GM19023 (cell line): ENCODE data around the gene RNF149.
"Not testable (repeated sequence)": the region's sequence is repeated elsewhere in the genome, so short reads cannot be mapped to it uniquely, and the experiment has no call there.

Experiments used
- ATAC-seq: cut with Tn5 transposase; IDR thresholded peaks from one replicate; pipeline ENCODE4 v1.9.1; 2021; ENCODE audit warnings: mild to moderate bottlenecking, moderate library complexity; ENCODE audit not compliant: unreplicated experiment

The RNF149 gene

GRCh38 chr2:101235956-101236355 is 72.5 kb downstream of the RNF149 start:
- ATAC-seq = not testable (repeated sequence)

DNA sequence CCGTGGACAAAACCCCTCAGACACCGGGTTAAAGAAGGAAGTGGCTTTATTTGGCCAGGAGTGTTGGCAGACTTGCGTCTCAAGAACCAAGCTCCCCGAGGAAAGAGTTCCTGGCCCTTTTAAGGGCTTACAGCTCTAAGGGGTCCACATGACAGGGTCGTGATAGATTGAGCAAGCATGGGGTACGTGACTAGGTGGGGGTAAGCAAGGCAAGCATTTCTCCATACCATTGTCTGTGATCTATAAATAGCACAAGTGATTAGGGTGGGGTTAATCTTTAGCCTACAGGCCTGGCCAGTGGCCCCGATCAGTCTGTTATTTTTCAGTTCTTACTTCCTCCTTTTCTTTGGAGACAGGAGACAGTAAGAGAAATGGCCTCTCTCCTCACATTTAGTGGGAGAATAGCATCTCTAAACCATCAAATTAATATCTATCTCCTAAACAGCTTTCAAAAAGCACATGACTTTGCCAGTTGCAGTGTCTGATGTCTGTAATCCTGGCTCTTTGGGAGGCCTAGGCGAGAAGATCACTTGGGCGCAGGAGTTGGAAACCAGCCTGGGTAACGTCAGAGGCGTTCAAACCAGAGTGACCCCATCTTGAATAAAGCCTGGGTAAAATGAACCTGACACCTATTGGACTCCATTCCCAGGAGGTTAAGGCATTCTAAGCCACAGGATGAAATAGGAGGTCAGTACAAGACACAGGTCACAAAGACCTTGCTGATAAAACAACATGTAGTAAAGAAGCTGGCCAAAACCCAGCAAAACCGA is 74.1 kb downstream of the RNF149 start:
- ATAC-seq = no peak

DNA sequence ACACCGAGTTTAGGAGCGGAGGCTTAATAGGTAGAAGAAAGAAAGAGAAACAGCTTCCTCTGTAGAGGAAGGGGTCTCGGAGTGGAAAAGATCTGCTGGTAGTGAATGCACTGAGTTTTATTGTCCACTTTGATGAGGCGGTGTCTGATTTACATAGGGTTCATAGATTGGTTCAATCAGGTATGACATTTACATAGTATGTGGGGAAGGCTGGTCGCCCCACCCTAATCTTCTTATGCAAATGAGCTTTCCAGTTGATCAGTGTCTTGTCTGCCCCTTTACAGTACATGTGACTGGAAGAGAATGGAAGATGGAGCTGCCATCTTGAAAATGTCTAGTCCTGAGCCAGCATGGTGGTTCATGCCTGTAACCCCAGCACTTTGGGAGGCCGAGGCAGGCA is 75.7 kb downstream of the RNF149 start:
- no peak for ATAC-seq

DNA sequence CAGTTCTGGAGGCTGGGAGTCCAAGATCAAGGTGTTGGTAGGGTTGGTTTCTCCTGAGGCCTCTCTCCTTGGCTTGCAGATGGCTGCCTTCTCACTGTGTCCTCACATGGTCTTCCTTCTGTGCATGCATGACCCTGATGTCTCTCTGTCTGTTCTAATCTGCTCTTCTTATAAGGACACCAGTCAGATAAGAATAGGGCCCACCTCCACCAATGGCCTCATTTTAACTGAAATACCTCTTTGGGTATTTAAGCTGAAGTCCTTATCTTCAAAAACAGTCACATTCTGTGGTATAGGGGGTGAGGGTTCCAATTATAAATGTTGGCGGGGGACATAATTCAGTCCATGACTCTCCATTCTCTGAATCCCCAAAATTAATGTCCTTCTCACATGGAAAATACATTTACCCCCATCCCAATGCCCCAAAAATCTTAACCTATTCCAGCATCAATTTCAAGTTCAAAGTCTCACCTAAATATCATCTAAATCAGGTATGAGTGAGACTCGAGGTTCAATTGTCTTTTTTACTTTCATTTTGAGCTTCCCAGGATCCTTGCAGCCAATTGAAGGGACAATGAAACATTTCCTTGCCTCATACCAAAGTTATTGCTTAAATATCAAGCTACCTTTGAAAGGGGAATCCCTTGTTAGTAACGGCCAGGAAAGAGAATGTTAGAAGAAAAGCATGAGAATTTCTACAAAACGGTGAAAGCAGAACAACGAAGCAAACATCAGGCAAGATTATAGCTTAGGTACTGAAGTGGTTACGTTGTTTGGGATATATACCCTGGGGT is 76.4 kb downstream of the RNF149 start:
- no peak for ATAC-seq

DNA sequence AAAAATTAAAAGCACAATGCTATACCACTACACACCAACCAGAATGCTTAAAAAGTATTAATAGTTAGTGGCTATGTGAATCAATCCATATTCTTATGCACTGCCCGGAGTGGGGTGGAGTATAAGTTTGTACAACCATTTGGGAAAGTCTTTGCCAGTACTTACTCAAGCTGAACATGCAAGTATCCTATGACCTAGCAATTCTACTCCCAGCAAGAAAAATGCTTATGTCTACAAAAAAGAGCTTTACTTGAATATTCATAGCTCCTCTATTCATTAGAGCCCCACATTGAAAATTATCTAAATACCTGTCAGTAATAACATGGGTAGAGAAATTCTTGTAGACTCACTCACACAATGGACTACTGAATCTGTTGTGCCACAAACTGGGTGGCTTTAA is 77.3 kb downstream of the RNF149 start:
- no peak for ATAC-seq

- ATAC-seq = no peak
Measured at GRCh38 chr2:101230541-101231001, 77.9 kb downstream of the RNF149 start.
